ENCODE data around the gene MZB1. TPM values are rescaled to one million over a fixed set of nuclear protein-coding genes. Genes with fewer than 3 reads are reported as not detected.

Gene MZB1
- total and polyA plus RNA-seq, 2 experiments from 2014 or later, result 0.30 TPM; not detected in 1

- peaks cover 5% of the 10 kb centered on the region for H3K79me2 ChIP-seq
- no peaks in the 10 kb centered on the region for H3K4me1 ChIP-seq (ENCODE audit: insufficient read depth)
- no peak overlapping the region for H3K4me3 ChIP-seq
- H3K9me2 ChIP-seq (replicated peaks; ENCODE audit: insufficient read depth), result no peaks in the 10 kb centered on the region
- no peak overlapping the region for H2AFZ ChIP-seq
- no peak for TF ChIP-seq EZH2phosphoT487 (IDR thresholded peaks at IDR 0.05; ENCODE audit: low read depth, severe bottlenecking, unreplicated experiment)
- TF ChIP-seq CTCF (IDR thresholded peaks at IDR 0.05; ENCODE audit: poor library complexity), result no peak
- TF ChIP-seq EZH2 (IDR thresholded peaks at IDR 0.05; ENCODE audit: borderline replicate concordance), result no peak
- H3K36me3 ChIP-seq (replicated peaks; ENCODE audit: insufficient read depth, low read depth), result no peaks in the 10 kb centered on the region
- H3K27me3 ChIP-seq, result no peaks in the 10 kb centered on the region
- peaks cover 8% of the 10 kb centered on the region for H4K20me1 ChIP-seq (ENCODE audit: insufficient read depth, poor library complexity, severe bottlenecking)
- H3K27ac ChIP-seq, result no peak overlapping the region
- H3K9me3 ChIP-seq (ENCODE audit: low read depth), result no peaks in the 10 kb centered on the region
- no peak for DNase-seq (ENCODE audit: low spot score)
- no peak overlapping the region for H3K4me2 ChIP-seq
- 94% methylated on average over 1 of the region's 1 CpG for WGBS (ENCODE audit: low lambda C conversion rate, missing lambda C conversion rate)
Measured at GRCh38 chr5:139369181-139369580, 20.5 kb downstream of the MZB1 start.

GRCh38 chr5:139368613-139369012 lies 21.1 kb downstream of the MZB1 start:
- TF ChIP-seq EZH2phosphoT487 (IDR thresholded peaks at IDR 0.05; ENCODE audit: low read depth, severe bottlenecking, unreplicated experiment) (no peak), CTCF (IDR thresholded peaks at IDR 0.05; ENCODE audit: poor library complexity) (peak; percentile 19), EZH2 (IDR thresholded peaks at IDR 0.05; ENCODE audit: borderline replicate concordance) (no peak)
- no peak overlapping the region for H2AFZ ChIP-seq

GRCh38 chr5:139364466-139364865 lies 25.2 kb downstream of the MZB1 start:
- no peaks in the 10 kb centered on the region for H3K36me3 ChIP-seq (replicated peaks; ENCODE audit: insufficient read depth, low read depth)
- peaks cover 47% of the 10 kb centered on the region for H3K79me2 ChIP-seq
- WGBS (ENCODE audit: low lambda C conversion rate, missing lambda C conversion rate), result 80% methylated on average over 2 of the region's 2 CpGs
- no peak for DNase-seq (ENCODE audit: low spot score)
- no peak overlapping the region for H3K4me2 ChIP-seq
- no peak overlapping the region for H3K27ac ChIP-seq
- H3K9me2 ChIP-seq (replicated peaks; ENCODE audit: insufficient read depth), result no peaks in the 10 kb centered on the region
- H2AFZ ChIP-seq, result no peak overlapping the region
- H3K27me3 ChIP-seq, result no peaks in the 10 kb centered on the region
- peaks cover 49% of the 10 kb centered on the region for H4K20me1 ChIP-seq (ENCODE audit: insufficient read depth, poor library complexity, severe bottlenecking)
- no peaks in the 10 kb centered on the region for H3K4me1 ChIP-seq (ENCODE audit: insufficient read depth)
- H3K4me3 ChIP-seq, result no peak overlapping the region
- H3K9me3 ChIP-seq (ENCODE audit: low read depth), result no peaks in the 10 kb centered on the region
- no peak for TF ChIP-seq EZH2phosphoT487 (IDR thresholded peaks at IDR 0.05; ENCODE audit: low read depth, severe bottlenecking, unreplicated experiment)
- no peak for TF ChIP-seq CTCF (IDR thresholded peaks at IDR 0.05; ENCODE audit: poor library complexity)
- TF ChIP-seq EZH2 (IDR thresholded peaks at IDR 0.05; ENCODE audit: borderline replicate concordance), result no peak

More at GRCh38 chr5:139368613-139369012, 21.1 kb downstream of the MZB1 start:
- Histone ChIP-seq H3K36me3 (replicated peaks; ENCODE audit: insufficient read depth, low read depth) (no peaks in the 10 kb centered on the region), H3K27ac (no peak overlapping the region), H3K27me3 (no peaks in the 10 kb centered on the region), H3K9me2 (replicated peaks; ENCODE audit: insufficient read depth) (no peaks in the 10 kb centered on the region), H3K4me1 (ENCODE audit: insufficient read depth) (no peaks in the 10 kb centered on the region), H3K4me3 (no peak overlapping the region), H4K20me1 (ENCODE audit: insufficient read depth, poor library complexity, severe bottlenecking) (peaks cover 9% of the 10 kb centered on the region), H3K9me3 (ENCODE audit: low read depth) (no peaks in the 10 kb centered on the region), H3K79me2 (peaks cover 7% of the 10 kb centered on the region), H3K4me2 (no peak overlapping the region)
- no peak for DNase-seq (ENCODE audit: low spot score)
- WGBS (ENCODE audit: low lambda C conversion rate, missing lambda C conversion rate), result 84% methylated on average over 2 of the region's 2 CpGs

GRCh38 chr5:139363937-139364336 lies 25.8 kb downstream of the MZB1 start:
- Histone ChIP-seq H3K9me3 (ENCODE audit: low read depth) (no peaks in the 10 kb centered on the region), H3K4me1 (ENCODE audit: insufficient read depth) (no peaks in the 10 kb centered on the region), H3K4me2 (no peak overlapping the region), H4K20me1 (ENCODE audit: insufficient read depth, poor library complexity, severe bottlenecking) (peaks cover 54% of the 10 kb centered on the region), H2AFZ (no peak overlapping the region), H3K27ac (no peak overlapping the region), H3K4me3 (no peak overlapping the region), H3K27me3 (no peaks in the 10 kb centered on the region), H3K9me2 (replicated peaks; ENCODE audit: insufficient read depth) (no peaks in the 10 kb centered on the region), H3K79me2 (peaks cover 53% of the 10 kb centered on the region), H3K36me3 (replicated peaks; ENCODE audit: insufficient read depth, low read depth) (no peaks in the 10 kb centered on the region)
- 77% methylated on average over 2 of the region's 2 CpGs for WGBS (ENCODE audit: low lambda C conversion rate, missing lambda C conversion rate)
- TF ChIP-seq CTCF (IDR thresholded peaks at IDR 0.05; ENCODE audit: poor library complexity) (no peak), EZH2 (IDR thresholded peaks at IDR 0.05; ENCODE audit: borderline replicate concordance) (no peak), EZH2phosphoT487 (IDR thresholded peaks at IDR 0.05; ENCODE audit: low read depth, severe bottlenecking, unreplicated experiment) (no peak)
- DNase-seq (ENCODE audit: low spot score), result no peak
